Testis (tissue), 2 donors: Measurements from ENCODE around the gene TNS1.

Experiments
- CTCF ChIP-seq, 3 experiments: fragments of 450-650 bp in 2 of 3; fragments of 200-600 bp in 1 of 3; sonication (generic) in 1 of 3; IDR thresholded peaks; one replicate each; pipeline ENCODE4 v1.5.1; 2016 to 2019; ENCODE audit warnings: antibody characterized with exemption in 3 of 3, mild to moderate bottlenecking in 2 of 3, moderate library complexity in 1 of 3
- POLR2A ChIP-seq: fragments of 450-650 bp; IDR thresholded peaks from one replicate; pipeline ENCODE4 v1.6.1; 2017; ENCODE audit warnings: antibody characterized with exemption, mild to moderate bottlenecking, moderate library complexity

DNA sequence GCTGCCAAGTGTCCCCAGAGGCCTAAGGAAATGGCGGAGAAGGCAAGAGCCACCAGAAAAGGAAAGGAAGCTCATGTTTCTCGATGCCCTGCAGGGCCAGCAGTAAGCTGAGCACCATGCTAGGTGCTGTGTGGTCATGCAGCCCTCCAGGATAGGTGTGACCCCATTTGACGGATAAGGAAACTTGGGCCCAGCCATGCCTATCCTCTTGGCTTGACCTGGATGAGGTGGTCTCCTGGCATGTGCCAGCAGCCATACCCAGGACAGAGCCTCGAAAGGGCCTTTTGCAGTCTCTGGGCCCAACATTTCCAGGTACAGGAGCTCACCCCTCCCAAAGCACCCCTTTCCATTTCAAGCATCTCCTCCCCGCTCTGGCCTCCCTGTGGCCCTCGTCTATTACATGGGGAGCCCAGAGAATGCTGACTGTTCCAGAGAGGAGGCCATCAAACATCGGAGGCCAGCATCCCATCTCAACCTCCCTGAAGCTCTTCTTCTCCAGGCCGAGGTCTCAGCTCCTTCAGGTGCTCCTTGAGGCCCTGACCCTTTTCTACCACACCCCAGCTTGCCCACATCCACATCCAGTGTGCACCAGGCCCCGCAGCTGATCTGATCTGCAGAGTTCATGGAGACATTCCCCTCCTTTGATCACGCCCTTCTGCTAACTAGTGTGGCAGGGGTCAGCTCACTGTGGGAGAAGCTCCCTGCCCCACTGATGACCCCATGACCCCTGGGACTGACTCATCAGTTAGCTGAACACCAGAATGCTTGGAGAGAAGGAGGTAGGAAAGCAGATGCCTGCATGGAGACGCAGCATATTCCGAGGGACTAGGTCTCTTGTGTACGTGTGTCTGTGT lies 208.4 kb downstream of the TNS1 start:
- TF ChIP-seq CTCF (IDR thresholded peaks at IDR 0.05) (no peak), POLR2A (no peak)
